Measurements from ENCODE around the gene ZNF138. TPM values are rescaled to one million over a fixed set of nuclear protein-coding genes. Genes with fewer than 3 reads are reported as not detected.

ZNF138 gene
- total RNA-seq, 1 donor from 2014 or later = 51.8 TPM

Other genes starting within 250 kb of the ZNF138 start
- 59.1 TPM for gene ZNF680, start 231.4 kb upstream of the ZNF138 start, total RNA-seq
- 11.0 TPM for gene ZNF107, start 128.3 kb upstream of the ZNF138 start, total RNA-seq
- 40.8 TPM for gene ZNF273, start 108.8 kb downstream of the ZNF138 start, total RNA-seq
- gene ZNF117, start 196.6 kb downstream of the ZNF138 start, total RNA-seq = 45.7 TPM
- gene ERV3-1, start 212.3 kb downstream of the ZNF138 start, total RNA-seq = 14.3 TPM